ENCODE data around the gene FBXO45. TPM values are rescaled to one million over a fixed set of nuclear protein-coding genes. Genes with fewer than 3 reads are reported as not detected.
"Not testable (repeated sequence)": the region's sequence is repeated elsewhere in the genome, so short reads cannot be mapped to it uniquely, and the experiment has no call there.

Gene FBXO45
- total RNA-seq, 1 donor from 2014 or later, result 10.3 TPM

GRCh38 chr3:196617256-196617655 lies 48.8 kb downstream of the FBXO45 start:
- H3K4me3 ChIP-seq (ENCODE audit: low read depth, low read length), result no peak overlapping the region
- H3K36me3 ChIP-seq (ENCODE audit: control insufficient read depth, insufficient read depth, low read length), result no peaks in the 10 kb centered on the region
- no peak for DNase-seq (ENCODE audit: low read depth)
- H3K27me3 ChIP-seq (ENCODE audit: control insufficient read depth, insufficient read depth, low read length), result no peaks in the 10 kb centered on the region
- no peak for TF ChIP-seq CTCF (IDR thresholded peaks at IDR 0.05; ENCODE audit: insufficient read depth, low read length, poor library complexity, severe bottlenecking)

- H3K4me3 ChIP-seq (ENCODE audit: low read depth, low read length), result no peak overlapping the region
- no peaks in the 10 kb centered on the region for H3K27me3 ChIP-seq (ENCODE audit: control insufficient read depth, insufficient read depth, low read length)
- DNase-seq (ENCODE audit: low read depth), result no peak
- no peaks in the 10 kb centered on the region for H3K36me3 ChIP-seq (ENCODE audit: control insufficient read depth, insufficient read depth, low read length)
- no peak for TF ChIP-seq CTCF (IDR thresholded peaks at IDR 0.05; ENCODE audit: insufficient read depth, low read length, poor library complexity, severe bottlenecking)
Observed at GRCh38 chr3:196619223-196619622, 50.8 kb downstream of the FBXO45 start.

GRCh38 chr3:196619627-196620026 lies 51.2 kb downstream of the FBXO45 start:
- H3K27me3 ChIP-seq (ENCODE audit: control insufficient read depth, insufficient read depth, low read length); DNase-seq (ENCODE audit: low read depth); H3K36me3 ChIP-seq (ENCODE audit: control insufficient read depth, insufficient read depth, low read length); H3K4me3 ChIP-seq (ENCODE audit: low read depth, low read length): not testable (repeated sequence)

- DNase-seq (ENCODE audit: low read depth), result no peak
- TF ChIP-seq CTCF (IDR thresholded peaks at IDR 0.05; ENCODE audit: insufficient read depth, low read length, poor library complexity, severe bottlenecking), result no peak
- H3K27me3 ChIP-seq (ENCODE audit: control insufficient read depth, insufficient read depth, low read length), result no peaks in the 10 kb centered on the region
- no peak overlapping the region for H3K4me3 ChIP-seq (ENCODE audit: low read depth, low read length)
- H3K36me3 ChIP-seq (ENCODE audit: control insufficient read depth, insufficient read depth, low read length), result no peaks in the 10 kb centered on the region
Observed at GRCh38 chr3:196620161-196620604, 51.7 kb downstream of the FBXO45 start.

- no peak for DNase-seq (ENCODE audit: low read depth)
- Histone ChIP-seq H3K36me3 (ENCODE audit: control insufficient read depth, insufficient read depth, low read length) (no peaks in the 10 kb centered on the region), H3K4me3 (ENCODE audit: low read depth, low read length) (no peak overlapping the region), H3K27me3 (ENCODE audit: control insufficient read depth, insufficient read depth, low read length) (no peaks in the 10 kb centered on the region)
- TF ChIP-seq CTCF (IDR thresholded peaks at IDR 0.05; ENCODE audit: insufficient read depth, low read length, poor library complexity, severe bottlenecking), result no peak
Observed at GRCh38 chr3:196620684-196621083, 52.2 kb downstream of the FBXO45 start.

- H3K27me3 ChIP-seq (ENCODE audit: control insufficient read depth, insufficient read depth, low read length), result no peaks in the 10 kb centered on the region
- TF ChIP-seq CTCF (IDR thresholded peaks at IDR 0.05; ENCODE audit: insufficient read depth, low read length, poor library complexity, severe bottlenecking), result no peak
- no peak for DNase-seq (ENCODE audit: low read depth)
- H3K36me3 ChIP-seq (ENCODE audit: control insufficient read depth, insufficient read depth, low read length), result no peaks in the 10 kb centered on the region
- no peak overlapping the region for H3K4me3 ChIP-seq (ENCODE audit: low read depth, low read length)
Observed at GRCh38 chr3:196621611-196622010, 53.2 kb downstream of the FBXO45 start.
